NCI-H2107 treated with DMSO at 0.1 percent for 48 hours (cell line): ENCODE data around the gene CASTOR1.

ENCODE experiments used
- DNase-seq: peaks from one replicate; lab custom pipeline; 2025; ENCODE audit not compliant: unreplicated experiment; lab: John Stamatoyannopoulos, UW

CASTOR1 gene

GRCh38 chr22:30320021-30320556 lies 30.8 kb upstream of the CASTOR1 start:
- no peak for DNase-seq

- DNase-seq, result no peak
Observed at GRCh38 chr22:30318799-30319419, 29.6 kb upstream of the CASTOR1 start.

- DNase-seq, result no peak
Observed at GRCh38 chr22:30317778-30318177, 28.5 kb upstream of the CASTOR1 start.

DNA sequence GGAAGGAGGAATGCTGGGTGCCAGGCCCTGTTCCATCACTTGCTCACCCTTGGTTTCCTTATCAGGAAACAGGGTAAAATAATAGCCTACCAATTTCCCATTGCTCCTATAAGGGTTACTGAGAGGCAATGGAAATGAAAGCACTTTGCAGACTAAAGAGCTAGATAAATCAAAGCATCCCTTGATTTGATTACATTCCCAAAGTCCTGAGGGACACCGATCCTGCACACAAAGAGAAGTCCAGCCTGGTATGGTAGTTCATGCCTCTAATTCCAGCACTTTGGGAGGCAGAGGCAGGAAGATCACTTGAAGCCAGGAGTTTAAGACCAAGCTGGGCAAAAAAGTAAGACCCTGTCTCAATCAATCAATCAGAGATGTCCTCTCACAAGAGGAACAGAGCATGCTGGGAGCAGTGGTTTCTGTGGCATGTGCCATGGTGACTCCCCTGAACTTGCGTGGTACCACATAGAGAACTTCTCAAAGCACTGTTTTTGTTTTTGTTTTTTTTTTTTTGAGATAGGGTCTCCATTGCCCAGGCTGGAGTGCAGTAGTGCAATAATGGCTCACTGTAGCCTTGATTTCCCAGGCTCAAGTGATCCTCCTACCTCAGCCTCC lies 26.8 kb upstream of the CASTOR1 start:
- no peak for DNase-seq

GRCh38 chr22:30314915-30315314 lies 25.6 kb upstream of the CASTOR1 start:
- DNase-seq, result no peak

DNA sequence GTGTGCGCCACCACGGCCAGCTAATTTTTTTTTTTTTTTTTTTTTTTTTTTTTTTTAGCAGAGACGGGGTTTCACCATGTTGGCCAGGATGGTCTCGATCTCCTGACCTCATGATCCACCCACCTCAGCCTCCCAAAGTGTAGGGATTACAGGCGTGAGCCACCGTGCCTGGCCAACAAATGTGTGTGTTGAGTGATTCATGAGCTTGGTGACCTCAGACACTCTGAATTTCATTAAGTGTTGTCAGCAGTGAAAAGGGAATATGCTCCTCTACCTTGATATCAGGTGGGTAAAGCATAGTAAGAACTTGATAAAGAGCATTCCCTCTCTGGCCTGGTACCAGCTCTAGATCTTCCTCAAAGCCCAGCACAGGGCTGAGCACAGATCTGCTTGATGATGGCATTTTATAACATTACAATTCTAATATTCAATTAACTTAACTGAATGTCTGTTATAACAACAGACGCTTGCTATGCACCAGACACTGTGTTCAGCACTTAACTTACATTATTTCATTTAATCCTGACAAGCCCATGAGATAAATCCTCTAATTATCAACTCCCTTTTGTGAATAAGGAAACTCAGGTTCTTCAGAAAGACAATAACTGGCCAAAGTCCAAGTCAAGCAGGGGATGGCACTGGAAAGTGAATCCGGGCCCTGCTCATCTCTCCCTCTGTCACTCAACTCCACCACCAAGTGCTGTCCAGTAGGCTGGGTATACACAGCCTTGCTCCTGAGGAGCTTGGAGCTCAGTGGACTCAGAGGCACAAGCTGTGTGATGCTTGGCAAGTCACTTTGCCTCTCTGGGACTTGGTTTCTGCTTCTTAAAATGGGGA lies 24.4 kb upstream of the CASTOR1 start:
- DNase-seq, result no peak

DNA sequence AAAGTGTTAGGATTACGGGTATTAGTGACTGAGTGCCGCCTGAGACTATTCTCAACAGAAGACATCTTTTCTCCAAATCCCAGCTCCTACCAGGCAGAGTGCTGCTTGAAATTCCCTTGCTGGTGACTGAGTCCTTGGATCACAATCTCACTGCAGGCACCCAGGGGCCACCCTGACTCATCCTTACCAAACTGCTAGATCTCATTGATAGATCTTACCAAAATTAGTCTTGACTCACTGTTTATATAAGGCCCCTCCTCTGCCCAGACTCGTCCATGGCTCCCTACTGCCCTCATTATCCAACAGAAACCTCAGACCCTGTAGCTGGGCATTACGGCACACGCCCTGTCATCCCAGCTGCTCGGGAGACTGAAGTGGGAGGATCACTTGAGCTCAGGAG lies 22.7 kb upstream of the CASTOR1 start:
- no peak for DNase-seq

- DNase-seq, result no peak
Observed at GRCh38 chr22:30310881-30311771, 21.8 kb upstream of the CASTOR1 start.

- no peak for DNase-seq
Observed at GRCh38 chr22:30309951-30310741, 20.8 kb upstream of the CASTOR1 start.

DNA sequence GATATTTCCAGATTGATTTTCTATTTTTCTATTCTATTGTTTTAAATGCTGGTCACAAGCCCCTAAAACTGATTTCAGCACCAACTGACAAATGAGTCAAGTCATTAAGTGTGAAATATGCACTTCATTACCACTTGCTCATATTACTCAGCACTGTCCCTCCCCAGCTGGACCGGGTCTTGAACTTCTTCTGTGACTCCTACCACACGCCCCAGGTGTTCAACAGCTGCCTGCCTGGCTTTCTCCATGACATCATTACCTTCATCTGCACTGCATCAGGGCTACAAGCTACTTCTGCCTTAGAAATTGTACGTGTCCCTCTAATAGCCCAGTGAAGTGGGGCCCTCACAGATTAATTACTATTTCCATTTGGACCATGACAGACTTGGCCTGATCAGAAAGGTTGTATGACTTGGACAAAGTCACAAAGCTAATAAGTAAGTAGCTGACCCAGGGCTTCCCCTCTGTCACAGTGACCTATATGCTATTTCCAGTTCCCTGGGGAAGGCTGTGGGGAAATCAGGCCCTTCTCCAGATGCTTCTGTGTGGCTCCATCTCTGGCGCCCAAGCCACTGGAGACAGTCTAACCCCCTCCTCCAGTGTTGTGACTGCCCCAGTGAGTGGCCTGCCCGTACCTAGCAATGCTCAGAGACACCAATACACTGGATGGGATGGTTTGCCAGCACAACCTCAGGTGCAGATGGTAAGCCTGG lies 19.4 kb upstream of the CASTOR1 start:
- no peak for DNase-seq

DNA sequence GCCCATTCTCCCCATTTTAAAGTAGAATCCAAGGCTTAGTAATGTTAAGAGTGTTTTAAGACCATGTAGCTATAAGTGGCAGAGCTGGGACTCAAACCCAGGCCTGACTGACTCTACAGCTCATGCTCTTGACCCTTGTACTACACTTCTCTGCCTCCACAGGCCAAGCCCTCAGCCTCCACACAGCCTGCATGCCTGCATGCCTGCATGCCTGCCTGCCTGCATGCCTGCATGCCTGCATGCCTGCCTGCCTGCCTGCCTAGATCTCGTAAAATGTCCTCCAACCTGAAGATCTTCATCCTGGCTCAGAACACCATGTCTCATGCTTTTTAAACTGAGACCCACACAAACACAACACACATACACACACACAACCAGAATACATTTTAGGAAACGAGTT lies 18.8 kb upstream of the CASTOR1 start:
- DNase-seq, result no peak

DNA sequence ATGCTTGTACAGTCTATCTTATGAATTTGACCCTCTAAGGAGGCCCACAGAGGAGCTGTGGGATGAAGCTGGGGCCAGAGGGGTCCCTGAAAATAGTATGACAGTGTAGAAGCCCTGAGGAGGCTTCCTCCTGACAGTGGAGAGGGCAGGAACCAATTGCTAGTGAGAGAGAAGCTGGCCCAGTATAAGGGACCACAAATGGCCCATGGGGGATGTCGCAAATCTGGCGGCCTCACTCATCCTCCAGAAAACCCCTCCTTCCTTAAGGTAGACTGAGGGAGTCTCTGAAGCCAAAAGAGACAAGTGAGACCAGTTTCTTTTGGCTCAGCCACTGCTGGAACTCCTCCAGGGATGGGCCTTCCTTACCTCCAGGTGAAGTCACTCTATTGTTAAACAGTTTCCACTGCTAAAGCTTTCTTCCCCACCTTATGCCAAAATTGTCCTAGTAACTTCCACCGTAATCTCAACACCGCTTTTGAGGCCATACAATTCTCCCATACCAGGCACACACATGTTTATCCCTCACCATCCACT lies 17.8 kb upstream of the CASTOR1 start:
- DNase-seq, result no peak

DNA sequence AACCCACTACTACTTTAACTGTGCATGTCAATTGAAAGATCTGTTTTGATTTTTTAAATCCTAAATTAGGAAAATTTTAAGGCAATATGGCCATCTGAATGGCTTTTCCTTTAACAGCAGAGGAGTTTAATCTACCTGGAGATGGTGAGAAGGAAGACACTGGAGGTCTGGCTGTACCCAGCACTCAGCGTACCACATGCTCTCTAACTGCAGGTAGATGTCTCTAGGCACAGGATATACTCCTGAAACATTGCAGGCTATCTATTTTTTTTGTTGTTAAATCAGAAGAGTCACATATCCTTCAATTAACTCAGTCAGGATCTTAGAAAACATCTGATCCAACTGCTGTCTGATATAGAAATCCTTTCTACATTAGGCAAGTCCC lies 17.3 kb upstream of the CASTOR1 start:
- DNase-seq, result no peak

DNA sequence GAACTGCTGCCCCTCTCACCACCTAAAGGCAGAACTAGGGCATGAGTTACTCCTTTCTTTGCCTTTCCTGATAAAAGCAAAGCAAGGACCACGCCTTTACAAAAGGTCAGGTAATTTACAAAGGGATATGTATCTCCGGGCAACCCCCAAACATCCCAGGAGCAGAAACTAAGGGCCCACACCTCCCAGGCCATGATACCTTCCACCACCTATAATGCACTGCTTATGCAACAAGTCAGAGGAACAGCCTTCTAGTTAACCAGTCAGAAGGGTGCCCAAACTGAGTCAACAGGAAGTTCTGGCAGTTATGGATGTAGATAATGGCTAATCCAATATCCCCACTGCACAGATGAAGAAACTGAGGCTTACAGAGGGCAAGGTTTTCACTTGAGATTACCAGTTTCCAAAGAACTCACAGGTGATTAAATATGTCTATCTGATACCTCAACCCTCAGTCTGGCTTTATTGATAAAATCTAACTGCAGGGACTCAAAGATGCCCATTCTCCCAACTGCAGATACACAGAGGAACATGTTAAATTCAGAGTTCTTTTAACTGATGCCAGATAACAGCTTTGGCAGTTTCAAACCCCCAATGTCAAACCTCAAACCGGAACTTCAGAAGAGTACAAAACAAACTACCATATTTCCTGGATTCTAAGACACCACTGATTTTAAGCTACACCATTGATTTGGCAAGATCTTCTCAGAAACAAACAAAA lies 16.8 kb upstream of the CASTOR1 start:
- no peak for DNase-seq

DNA sequence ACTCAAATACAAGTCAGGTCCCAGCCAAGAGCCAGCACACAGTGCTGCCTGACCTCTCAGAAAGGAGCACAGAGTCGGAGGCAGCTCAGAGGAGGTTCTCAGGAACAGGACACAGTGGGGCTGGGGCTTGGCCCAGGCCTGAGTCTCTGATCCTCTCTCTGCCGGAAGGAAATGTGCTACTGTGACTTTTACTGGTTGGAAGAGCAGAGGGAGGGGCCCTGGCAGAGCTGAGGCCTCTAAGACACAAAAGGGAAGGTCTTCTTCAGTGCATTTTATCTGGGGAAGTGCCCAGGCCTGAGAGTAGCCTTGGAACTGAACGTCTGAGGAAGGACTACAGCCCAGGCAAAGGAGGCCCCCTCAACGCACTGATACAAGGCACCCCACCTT lies 16.2 kb upstream of the CASTOR1 start:
- DNase-seq, result no peak

GRCh38 chr22:30304495-30305244 lies 15.4 kb upstream of the CASTOR1 start:
- no peak for DNase-seq

- DNase-seq, result no peak
Observed at GRCh38 chr22:30302810-30303138, 13.5 kb upstream of the CASTOR1 start.
